NCI-H2196 (cell line): ENCODE measurements around the gene MFN1.
A peak's percentile ranks its signal among the peaks of the same experiment; 100 is the strongest.
"Not testable (repeated sequence)": the region's sequence is repeated elsewhere in the genome, so short reads cannot be mapped to it uniquely, and the experiment has no call there.

Experiments used
- DNase-seq: peaks from one replicate; lab custom pipeline; 2025; ENCODE audit not compliant: unreplicated experiment; lab: John Stamatoyannopoulos, UW

Gene MFN1

GRCh38 chr3:179347345-179348194 lies at the start of gene MFN1:
Gene MFN1, plus strand, starts transcription at chr3:179347709. Its CDS starts 1,143 bp downstream, at chr3:179348852.
- peak; percentile 97 for DNase-seq

GRCh38 chr3:179297971-179298725 lies 49.4 kb upstream of the MFN1 start:
- DNase-seq: no peak

- DNase-seq: no peak
These were observed 48.2 kb upstream of the MFN1 start for GRCh38 chr3:179299316-179299715.

GRCh38 chr3:179299999-179300613 lies 47.4 kb upstream of the MFN1 start:
- DNase-seq: no peak

GRCh38 chr3:179301645-179302044 lies 45.9 kb upstream of the MFN1 start:
- DNase-seq: no peak

GRCh38 chr3:179302111-179302510 lies 45.4 kb upstream of the MFN1 start:
- no peak for DNase-seq

- no peak for DNase-seq
These were observed 42.9 kb upstream of the MFN1 start for GRCh38 chr3:179304605-179305004.

GRCh38 chr3:179307362-179307761 lies 40.1 kb upstream of the MFN1 start:
- not testable (repeated sequence) for DNase-seq

- DNase-seq: no peak
These were observed 39.5 kb upstream of the MFN1 start for GRCh38 chr3:179308001-179308400.

GRCh38 chr3:179309225-179310078 lies 38.1 kb upstream of the MFN1 start:
- no peak for DNase-seq

- no peak for DNase-seq
These were observed 28.6 kb upstream of the MFN1 start for GRCh38 chr3:179318876-179319275.

- peak; percentile 37 for DNase-seq
These were observed 25.7 kb upstream of the MFN1 start for GRCh38 chr3:179321668-179322285.

- peak; percentile 92 for DNase-seq
These were observed 25.0 kb upstream of the MFN1 start, which contains the start of gene ZNF639 for GRCh38 chr3:179322286-179323196. Gene ZNF639, plus strand, starts transcription at chr3:179323031. Its CDS starts 5,263 bp downstream, at chr3:179328294.

GRCh38 chr3:179323197-179324110 lies 24.1 kb upstream of the MFN1 start:
- peak; percentile 64 for DNase-seq

- DNase-seq: no peak
These were observed 23.2 kb upstream of the MFN1 start for GRCh38 chr3:179324270-179324754.

- no peak for DNase-seq
These were observed 17.1 kb upstream of the MFN1 start for GRCh38 chr3:179330438-179330837.

GRCh38 chr3:179332240-179332639 lies 15.3 kb upstream of the MFN1 start:
- DNase-seq: no peak

GRCh38 chr3:179333084-179333483 lies 14.4 kb upstream of the MFN1 start:
- no peak for DNase-seq
